ENCODE measurements around the gene TTLL11.

- TF ChIP-seq CTCF (IDR thresholded peaks at IDR 0.05), result no peak
- no peak for TF ChIP-seq POLR2A (IDR thresholded peaks at IDR 0.05)
- no peak for TF ChIP-seq POLR2AphosphoS5 (IDR thresholded peaks at IDR 0.05)
Observed at GRCh38 chr9:121815084-121815483, 278.0 kb downstream of the TTLL11 start.

All from gastroesophageal sphincter (tissue), 3 donors.